Bronchial epithelial cell (primary cell): ENCODE results near the gene SH2D1B. TPM values are rescaled to one million over a fixed set of nuclear protein-coding genes. Genes with fewer than 3 reads are reported as not detected.

Experiments used
- DNase-seq: peaks from one replicate; pipeline ENCODE4 v3.0.0-alpha.2; 2010; ENCODE audit warnings: low read depth
- FAIRE-seq: peaks from 2 replicates; lab custom pipeline; 2011; peaks lifted over from hg19 to GRCh38; lab: Jason Lieb, UNC
- H3K27me3 ChIP-seq: 2 replicates; pipeline ENCODE4 v1.5.1; 2011; ENCODE audit warnings: low read length; ENCODE audit not compliant: control insufficient read depth, insufficient read depth
- H3K36me3 ChIP-seq: 2 replicates; pipeline ENCODE4 v1.5.1; 2011; ENCODE audit warnings: low read length; ENCODE audit not compliant: control insufficient read depth, insufficient read depth
- H3K4me3 ChIP-seq: 2 replicates; pipeline ENCODE4 v1.5.1; 2011; ENCODE audit warnings: mild to moderate bottlenecking, low read depth, low read length, control low read depth
- total RNA-seq: library from RNA; depleted of rRNA; stranded (reverse); fragments of >200 nt; gene quantifications from 2 replicates; pipeline ENCODE4 v1.2.1, GENCODE V29; 2014
- TF ChIP-seq, protein P1 (sequence below): IDR thresholded peaks from 2 replicates; pipeline ENCODE4 v1.5.1; 2011; ENCODE audit warnings: mild to moderate bottlenecking, moderate library complexity, low read length, control low read depth, inconsistent platforms; ENCODE audit not compliant: insufficient read depth, severe bottlenecking

The SH2D1B gene
- total RNA-seq, 1 donor from 2014 or later: not detected

- H3K36me3 ChIP-seq: no peaks in the 10 kb centered on the region
- H3K4me3 ChIP-seq: no peak overlapping the region
- no peaks in the 10 kb centered on the region for H3K27me3 ChIP-seq
- DNase-seq: no peak
- FAIRE-seq: no peak
- TF ChIP-seq, protein P1, sequence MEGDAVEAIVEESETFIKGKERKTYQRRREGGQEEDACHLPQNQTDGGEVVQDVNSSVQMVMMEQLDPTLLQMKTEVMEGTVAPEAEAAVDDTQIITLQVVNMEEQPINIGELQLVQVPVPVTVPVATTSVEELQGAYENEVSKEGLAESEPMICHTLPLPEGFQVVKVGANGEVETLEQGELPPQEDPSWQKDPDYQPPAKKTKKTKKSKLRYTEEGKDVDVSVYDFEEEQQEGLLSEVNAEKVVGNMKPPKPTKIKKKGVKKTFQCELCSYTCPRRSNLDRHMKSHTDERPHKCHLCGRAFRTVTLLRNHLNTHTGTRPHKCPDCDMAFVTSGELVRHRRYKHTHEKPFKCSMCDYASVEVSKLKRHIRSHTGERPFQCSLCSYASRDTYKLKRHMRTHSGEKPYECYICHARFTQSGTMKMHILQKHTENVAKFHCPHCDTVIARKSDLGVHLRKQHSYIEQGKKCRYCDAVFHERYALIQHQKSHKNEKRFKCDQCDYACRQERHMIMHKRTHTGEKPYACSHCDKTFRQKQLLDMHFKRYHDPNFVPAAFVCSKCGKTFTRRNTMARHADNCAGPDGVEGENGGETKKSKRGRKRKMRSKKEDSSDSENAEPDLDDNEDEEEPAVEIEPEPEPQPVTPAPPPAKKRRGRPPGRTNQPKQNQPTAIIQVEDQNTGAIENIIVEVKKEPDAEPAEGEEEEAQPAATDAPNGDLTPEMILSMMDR: no peak
Observed at GRCh38 chr1:162385280-162385623, 26.7 kb downstream of the SH2D1B start.

GRCh38 chr1:162384601-162385279, 27.2 kb downstream of the SH2D1B start:
- no peak for DNase-seq

GRCh38 chr1:162384116-162384515, 27.8 kb downstream of the SH2D1B start:
- DNase-seq: no peak
- no peaks in the 10 kb centered on the region for H3K27me3 ChIP-seq
- FAIRE-seq: no peak
- TF ChIP-seq, protein P1: no peak
- H3K4me3 ChIP-seq: no peak overlapping the region
- no peaks in the 10 kb centered on the region for H3K36me3 ChIP-seq

More at GRCh38 chr1:162384601-162385279, 27.2 kb downstream of the SH2D1B start:
- Histone ChIP-seq H3K4me3 (no peak overlapping the region), H3K36me3 (no peaks in the 10 kb centered on the region), H3K27me3 (no peaks in the 10 kb centered on the region)
- no peak for FAIRE-seq
- TF ChIP-seq, protein P1: no peak

DNA sequence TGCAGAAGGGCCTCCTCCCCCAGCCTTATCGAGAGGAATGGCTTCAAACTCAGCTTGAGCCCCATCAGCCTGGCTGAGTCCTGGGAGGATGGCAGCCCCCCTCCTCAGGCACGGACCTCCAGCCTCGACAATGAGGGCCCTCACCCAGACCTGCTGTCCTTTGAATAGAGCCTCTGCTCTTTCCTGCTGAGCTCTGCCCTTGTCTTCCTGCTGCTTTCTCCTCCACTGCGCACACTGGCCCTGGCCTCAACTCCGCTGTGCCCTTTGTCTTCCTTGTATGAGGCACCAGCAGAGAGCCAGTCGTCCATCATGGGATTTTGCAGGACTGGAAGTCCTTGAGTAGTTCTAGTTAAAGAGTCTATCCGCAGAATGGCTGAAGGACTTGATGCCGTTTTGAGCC, 28.4 kb downstream of the SH2D1B start:
- TF ChIP-seq, protein P1: no peak
- FAIRE-seq (no peak), DNase-seq (no peak)

DNA sequence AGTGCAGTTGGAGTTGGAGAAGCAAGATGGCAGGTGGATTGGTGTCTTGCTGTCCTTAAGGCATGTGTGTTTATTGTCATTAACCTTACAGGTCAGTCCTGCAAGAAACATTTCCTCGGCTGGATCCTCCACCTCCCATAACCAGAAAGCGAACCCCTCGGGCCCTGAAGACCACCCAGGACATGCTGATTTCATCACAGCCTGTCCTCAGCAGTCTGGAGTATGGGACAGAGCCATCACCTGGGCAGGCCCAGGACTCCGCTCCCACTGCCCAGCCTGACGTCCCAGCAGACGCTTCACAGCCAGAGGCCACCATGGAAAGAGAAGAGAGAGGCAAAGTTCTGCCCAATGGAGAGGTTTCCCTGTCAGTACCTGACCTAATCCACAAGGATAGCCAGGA, 28.8 kb downstream of the SH2D1B start:
- no peak for DNase-seq
- no peaks in the 10 kb centered on the region for H3K27me3 ChIP-seq
- FAIRE-seq: no peak
- TF ChIP-seq, protein P1: no peak
- no peak overlapping the region for H3K4me3 ChIP-seq
- H3K36me3 ChIP-seq: no peaks in the 10 kb centered on the region

More for the DNA sequence above, 28.4 kb downstream of the SH2D1B start:
- Histone ChIP-seq H3K27me3 (no peaks in the 10 kb centered on the region), H3K4me3 (no peak overlapping the region), H3K36me3 (no peaks in the 10 kb centered on the region)
